D721Med (cell line): Measurements from ENCODE around the gene WDTC1.
"Not testable (repeated sequence)": the region's sequence is repeated elsewhere in the genome, so short reads cannot be mapped to it uniquely, and the experiment has no call there.

Experiments
- DNase-seq: peaks from one replicate; pipeline ENCODE4 v3.0.0; 2011; ENCODE audit warnings: low spot score; ENCODE audit not compliant: insufficient read length
- FAIRE-seq: peaks from 2 replicates; lab custom pipeline; 2011; peaks lifted over from hg19 to GRCh38; lab: Jason Lieb, UNC
- TF ChIP-seq, protein P1 (sequence below): IDR thresholded peaks from 2 replicates; pipeline ENCODE4 v1.5.1; 2012; ENCODE audit warnings: mild to moderate bottlenecking, control low read depth; ENCODE audit not compliant: insufficient read depth; ENCODE audit errors: missing control alignments

WDTC1 gene, protein sequence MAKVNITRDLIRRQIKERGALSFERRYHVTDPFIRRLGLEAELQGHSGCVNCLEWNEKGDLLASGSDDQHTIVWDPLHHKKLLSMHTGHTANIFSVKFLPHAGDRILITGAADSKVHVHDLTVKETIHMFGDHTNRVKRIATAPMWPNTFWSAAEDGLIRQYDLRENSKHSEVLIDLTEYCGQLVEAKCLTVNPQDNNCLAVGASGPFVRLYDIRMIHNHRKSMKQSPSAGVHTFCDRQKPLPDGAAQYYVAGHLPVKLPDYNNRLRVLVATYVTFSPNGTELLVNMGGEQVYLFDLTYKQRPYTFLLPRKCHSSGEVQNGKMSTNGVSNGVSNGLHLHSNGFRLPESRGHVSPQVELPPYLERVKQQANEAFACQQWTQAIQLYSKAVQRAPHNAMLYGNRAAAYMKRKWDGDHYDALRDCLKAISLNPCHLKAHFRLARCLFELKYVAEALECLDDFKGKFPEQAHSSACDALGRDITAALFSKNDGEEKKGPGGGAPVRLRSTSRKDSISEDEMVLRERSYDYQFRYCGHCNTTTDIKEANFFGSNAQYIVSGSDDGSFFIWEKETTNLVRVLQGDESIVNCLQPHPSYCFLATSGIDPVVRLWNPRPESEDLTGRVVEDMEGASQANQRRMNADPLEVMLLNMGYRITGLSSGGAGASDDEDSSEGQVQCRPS

GRCh38 chr1:27234049-27234882, at the start of gene WDTC1:
Gene WDTC1 (plus strand): TSS chr1:27234632. CDS start chr1:27261055, 26,423 bp downstream.
- FAIRE-seq (no peak), DNase-seq (peak; percentile 35)
- TF ChIP-seq, protein P1, sequence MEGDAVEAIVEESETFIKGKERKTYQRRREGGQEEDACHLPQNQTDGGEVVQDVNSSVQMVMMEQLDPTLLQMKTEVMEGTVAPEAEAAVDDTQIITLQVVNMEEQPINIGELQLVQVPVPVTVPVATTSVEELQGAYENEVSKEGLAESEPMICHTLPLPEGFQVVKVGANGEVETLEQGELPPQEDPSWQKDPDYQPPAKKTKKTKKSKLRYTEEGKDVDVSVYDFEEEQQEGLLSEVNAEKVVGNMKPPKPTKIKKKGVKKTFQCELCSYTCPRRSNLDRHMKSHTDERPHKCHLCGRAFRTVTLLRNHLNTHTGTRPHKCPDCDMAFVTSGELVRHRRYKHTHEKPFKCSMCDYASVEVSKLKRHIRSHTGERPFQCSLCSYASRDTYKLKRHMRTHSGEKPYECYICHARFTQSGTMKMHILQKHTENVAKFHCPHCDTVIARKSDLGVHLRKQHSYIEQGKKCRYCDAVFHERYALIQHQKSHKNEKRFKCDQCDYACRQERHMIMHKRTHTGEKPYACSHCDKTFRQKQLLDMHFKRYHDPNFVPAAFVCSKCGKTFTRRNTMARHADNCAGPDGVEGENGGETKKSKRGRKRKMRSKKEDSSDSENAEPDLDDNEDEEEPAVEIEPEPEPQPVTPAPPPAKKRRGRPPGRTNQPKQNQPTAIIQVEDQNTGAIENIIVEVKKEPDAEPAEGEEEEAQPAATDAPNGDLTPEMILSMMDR, result no peak

- FAIRE-seq, DNase-seq: not testable (repeated sequence)
Measured at GRCh38 chr1:27184665-27185064, 49.8 kb upstream of the WDTC1 start.

DNA sequence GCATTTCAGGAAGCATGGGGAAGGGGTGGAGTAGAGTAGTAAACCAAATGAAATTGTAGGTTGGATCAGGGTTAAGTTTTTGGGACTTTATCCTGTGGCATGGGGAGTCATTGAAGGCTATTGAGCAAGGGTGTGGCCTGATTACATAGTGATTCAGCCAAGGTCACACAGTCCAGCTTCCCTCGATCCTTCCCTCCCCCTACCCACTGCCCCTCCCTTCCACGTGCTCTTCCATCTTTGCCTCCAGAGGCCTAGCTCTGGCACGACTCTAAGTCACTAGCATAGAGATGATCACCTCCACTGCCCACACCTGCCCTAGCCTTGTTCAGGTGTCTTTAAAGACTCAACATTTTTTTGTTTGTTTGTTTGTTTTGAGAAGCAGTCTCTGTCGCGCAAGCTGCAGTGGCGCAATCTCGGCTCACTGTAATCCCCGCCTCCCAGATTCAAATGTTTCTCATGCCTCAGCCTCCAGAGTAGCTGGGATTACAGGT, 42.3 kb upstream of the WDTC1 start:
- no peak for FAIRE-seq
- TF ChIP-seq, protein P1, result no peak
- DNase-seq, result no peak

- no peak for FAIRE-seq
- TF ChIP-seq, protein P1, result no peak
- DNase-seq, result no peak
Measured at GRCh38 chr1:27193194-27193593, 41.2 kb upstream of the WDTC1 start.

GRCh38 chr1:27201295-27201694, 33.1 kb upstream of the WDTC1 start:
- FAIRE-seq, result no peak

DNA sequence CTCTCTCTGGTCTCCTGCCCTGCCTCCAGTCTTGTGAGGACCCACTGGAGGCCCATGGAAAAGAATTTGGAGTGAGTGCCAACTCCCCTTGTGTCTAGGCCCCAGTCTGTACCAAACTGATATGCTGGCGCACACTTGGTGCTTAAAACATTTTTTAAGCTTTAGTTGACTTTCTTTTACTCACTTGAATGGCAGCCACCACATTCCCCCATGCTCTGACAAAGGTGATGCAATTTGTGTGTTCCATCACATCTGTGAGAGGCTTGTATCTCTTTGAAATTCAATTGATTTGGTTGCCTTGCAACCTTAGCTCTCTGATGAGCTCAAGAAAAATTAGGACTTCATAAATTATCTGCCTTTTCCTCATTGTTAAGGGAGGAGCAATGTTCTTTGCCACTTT, 30.5 kb upstream of the WDTC1 start:
- FAIRE-seq (no peak), DNase-seq (no peak)
- TF ChIP-seq, protein P1, result no peak

More at GRCh38 chr1:27201295-27201694, 33.1 kb upstream of the WDTC1 start:
- no peak for DNase-seq
- TF ChIP-seq, protein P1, result no peak

- not testable (repeated sequence) for FAIRE-seq, DNase-seq
Measured at GRCh38 chr1:27207238-27207637, 27.2 kb upstream of the WDTC1 start.

DNA sequence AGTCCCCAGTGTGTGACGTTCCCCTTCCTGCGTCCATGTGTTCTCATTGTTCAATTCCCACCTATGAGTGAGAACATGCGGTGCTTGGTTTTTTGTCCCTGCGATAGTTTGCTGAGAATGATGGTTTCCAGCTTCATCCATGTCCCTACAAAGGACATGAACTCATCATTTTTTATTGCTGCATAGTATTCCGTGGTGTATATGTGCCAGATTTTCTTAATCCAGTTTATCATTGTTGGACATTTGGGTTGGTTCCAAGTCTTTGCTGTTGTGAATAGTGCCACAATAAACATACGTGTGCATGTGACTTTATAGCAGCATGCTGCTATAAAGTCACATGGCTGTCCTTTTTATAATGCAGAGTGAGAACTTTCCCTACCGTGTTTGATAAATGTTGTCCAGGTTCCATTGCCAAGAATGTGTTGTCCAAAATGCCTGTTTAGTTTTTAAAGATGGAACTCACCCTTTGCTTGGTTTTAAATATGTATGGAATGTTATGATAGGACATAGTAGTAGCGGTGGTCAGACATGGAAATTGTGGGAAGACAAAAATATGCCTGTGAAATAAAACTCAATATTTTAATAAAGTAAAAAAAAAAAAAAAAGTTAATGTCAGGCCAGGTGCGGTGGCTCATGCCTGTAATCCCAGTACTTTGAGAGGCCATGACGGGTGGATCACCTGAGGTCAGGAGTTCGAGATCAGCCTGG, 26.1 kb upstream of the WDTC1 start:
- FAIRE-seq, DNase-seq: not testable (repeated sequence)
